PC-9 (cell line): ENCODE results near the gene DENND2A. TPM values are rescaled to one million over a fixed set of nuclear protein-coding genes. Genes with fewer than 3 reads are reported as not detected.
A peak's percentile ranks its signal among the peaks of the same experiment; 100 is the strongest.
"Not testable (repeated sequence)": the region's sequence is repeated elsewhere in the genome, so short reads cannot be mapped to it uniquely, and the experiment has no call there.

ENCODE experiments used
- BruUV-seq: library from RNA; stranded (reverse); fragments of 400-500 nt; replicated peaks from 2 replicates; lab custom pipeline; 2021; lab: Mats Ljungman, UMichigan
- CTCF ChIA-PET: fragments of 300-600 bp; sonication (Branson Sonifier 250); formaldehyde crosslinking; loops from one replicate; lab custom pipeline; 2022; ENCODE audit warnings: antibody characterized with exemption; lab: Charles Lee
- POLR2A ChIA-PET: fragments of 300-600 bp; sonication (Branson Sonifier 250); formaldehyde crosslinking; loops from one replicate; lab custom pipeline; 2022; ENCODE audit warnings: antibody characterized with exemption; ENCODE audit not compliant: unreplicated experiment; lab: Charles Lee
- DNase-seq, 2 experiments: peaks; one replicate each; pipeline versions ENCODE4 v3.0.0 to v3.0.0-alpha.2; 2015 to 2022; ENCODE audit warnings: mixed read lengths in 1 of 2
- H2AFZ ChIP-seq: fragments of 200-600 bp; sonication (generic); 2 replicates; pipeline ENCODE4 v1.8.1; 2017; ENCODE audit warnings: antibody characterized with exemption
- H3F3A ChIP-seq: fragments of 200-600 bp; sonication (generic); 2 replicates; pipeline ENCODE4 v1.8.1; 2017; ENCODE audit warnings: antibody characterized with exemption, mild to moderate bottlenecking, low read depth; ENCODE audit not compliant: insufficient read depth
- H3K27ac ChIP-seq: fragments of 200-600 bp; sonication (generic); 2 replicates; pipeline ENCODE4 v1.6.1; 2016; ENCODE audit warnings: mixed run types
- H3K27me3 ChIP-seq: fragments of 200-600 bp; sonication (generic); 2 replicates; pipeline ENCODE4 v1.6.1; 2016; ENCODE audit warnings: low read depth, mixed run types; ENCODE audit not compliant: insufficient read depth
- H3K36me3 ChIP-seq: fragments of 200-600 bp; sonication (generic); 2 replicates; pipeline ENCODE4 v1.6.1; 2016; ENCODE audit warnings: low read depth, mixed run types
- H3K4me1 ChIP-seq: fragments of 200-600 bp; sonication (generic); replicated peaks from 2 replicates; pipeline ENCODE4 v1.6.1; 2016; ENCODE audit warnings: mixed run types; ENCODE audit not compliant: insufficient read depth
- H3K4me2 ChIP-seq: fragments of 200-600 bp; sonication (generic); 2 replicates; pipeline ENCODE4 v1.6.1; 2017; ENCODE audit warnings: mixed run types
- H3K4me3 ChIP-seq: fragments of 200-600 bp; sonication (generic); 2 replicates; pipeline ENCODE4 v1.6.1; 2016; ENCODE audit warnings: mixed run types
- H3K79me2 ChIP-seq: fragments of 200-600 bp; sonication (generic); 2 replicates; pipeline ENCODE4 v1.6.1; 2017; ENCODE audit warnings: low read depth, mixed run types
- H3K9me2 ChIP-seq: fragments of 200-600 bp; sonication (generic); 2 replicates; pipeline ENCODE4 v1.8.1; 2017; ENCODE audit warnings: mild to moderate bottlenecking; ENCODE audit not compliant: insufficient read depth
- H3K9me3 ChIP-seq: fragments of 200-600 bp; sonication (generic); 2 replicates; pipeline ENCODE4 v1.8.1; 2016; ENCODE audit warnings: low read depth; ENCODE audit not compliant: insufficient read depth
- H4K20me1 ChIP-seq: fragments of 200-600 bp; sonication (generic); 2 replicates; pipeline ENCODE4 v1.8.1; 2017; ENCODE audit not compliant: insufficient read depth
- CTCF ChIP-seq: fragments of 200-600 bp; sonication (generic); conservative IDR thresholded peaks from 2 replicates; pipeline ENCODE4 v1.6.1; 2017; ENCODE audit warnings: mixed run types, antibody characterized with exemption, mild to moderate bottlenecking, moderate library complexity
- EZH2 ChIP-seq: fragments of 200-600 bp; sonication (generic); IDR thresholded peaks from 2 replicates; pipeline ENCODE4 v1.8.0; 2017; ENCODE audit warnings: antibody characterized with exemption, low read depth
- intact Hi-C: fragments of 100-400 bp; cut with micrococcal nuclease; formaldehyde crosslinking; loops from one replicate; pipeline ENCODE4 v1.10.0; 2022; ENCODE audit not compliant: unreplicated experiment
- total RNA-seq: library from RNA; stranded (reverse); gene quantifications from 2 replicates; pipeline ENCODE4 v1.2.3, GENCODE V29; 2021

DENND2A gene
- total RNA-seq, 1 experiment from 2014 or later: 4.2 TPM

- H4K20me1 ChIP-seq: no peaks in the 10 kb centered on the region
- H3K79me2 ChIP-seq: no peaks in the 10 kb centered on the region
- peaks cover 7% of the 10 kb centered on the region for H3F3A ChIP-seq
- H2AFZ ChIP-seq: peak overlapping the region; percentile 70
- no peaks in the 10 kb centered on the region for H3K36me3 ChIP-seq
- no TSS peak for BruUV-seq
- H3K9me2 ChIP-seq: no peaks in the 10 kb centered on the region
- DNase-seq: peak; percentile 78 to 92
- POLR2A ChIA-PET: no interaction called here
- intact Hi-C loops: loop anchor here (1.0 to 5.0 kb wide), 7 partner anchors 42 to 1135 kb away; partner anchors contain the start of gene NDUFB2
- no peaks in the 10 kb centered on the region for H3K9me3 ChIP-seq
- TF ChIP-seq CTCF (peak; percentile 96), EZH2 (no peak)
- H3K27me3 ChIP-seq: no peaks in the 10 kb centered on the region
- CTCF ChIA-PET: interaction anchor here (0.5 to 2.2 kb wide), 12 partner anchors 83 to 1268 kb away, joined by 3 to 18 read pairs (median 3); partner anchors contain the start of genes MRPS33 and NDUFB2
- H3K4me2 ChIP-seq: 0 out of 2 replicates have a peak overlapping the region, but pooled peaks have one; percentile 31
- H3K27ac ChIP-seq: no peak overlapping the region
- peaks cover 11% of the 10 kb centered on the region for H3K4me1 ChIP-seq
- no peak overlapping the region for H3K4me3 ChIP-seq
These were observed 122.9 kb downstream of the DENND2A start for GRCh38 chr7:140517546-140518369.

- Histone ChIP-seq H3F3A (peaks cover 18% of the 10 kb centered on the region), H3K27me3 (no peaks in the 10 kb centered on the region), H3K79me2 (no peaks in the 10 kb centered on the region), H3K27ac (peak overlapping the region; percentile 40), H4K20me1 (no peaks in the 10 kb centered on the region), H3K4me1 (peaks cover 26% of the 10 kb centered on the region), H2AFZ (no peak overlapping the region), H3K36me3 (no peaks in the 10 kb centered on the region), H3K4me2 (peak overlapping the region; percentile 73), H3K9me2 (no peaks in the 10 kb centered on the region), H3K9me3 (no peaks in the 10 kb centered on the region), H3K4me3 (no peak overlapping the region; the same call in 1 of the 2 replicates)
- no peak for TF ChIP-seq EZH2
- no peak for TF ChIP-seq CTCF
- POLR2A ChIA-PET: interaction anchor here (0.6 to 0.7 kb wide), 2 partner anchors 13 to 30 kb away, joined by 3 to 4 read pairs; no protein-coding TSS in a partner anchor
- DNase-seq: peak; percentile 88 to 89
- CTCF ChIA-PET: interaction anchor here (1.1 kb wide), 1 partner anchor 36 kb away, joined by 4 read pairs; no protein-coding TSS in a partner anchor
- BruUV-seq: no TSS peak
- intact Hi-C loops: no loop called here
These were observed 128.2 kb downstream of the DENND2A start for GRCh38 chr7:140512317-140513000.

- TF ChIP-seq CTCF (no peak), EZH2 (no peak)
- H3K27ac ChIP-seq: no peak overlapping the region
- H3K36me3 ChIP-seq: no peaks in the 10 kb centered on the region
- H3K79me2 ChIP-seq: no peaks in the 10 kb centered on the region
- no peak overlapping the region for H2AFZ ChIP-seq
- DNase-seq: peak; percentile 16 to 70
- no peaks in the 10 kb centered on the region for H3K27me3 ChIP-seq
- H3K4me3 ChIP-seq: no peak overlapping the region
- no peak overlapping the region for H3K4me2 ChIP-seq
- CTCF ChIA-PET: interaction anchor here (0.7 kb wide), 1 partner anchor 186 kb away, joined by 3 read pairs; no protein-coding TSS in a partner anchor
- no peaks in the 10 kb centered on the region for H3K9me3 ChIP-seq
- intact Hi-C loops: no loop called here
- POLR2A ChIA-PET: no interaction called here
- no TSS peak for BruUV-seq
- no peaks in the 10 kb centered on the region for H4K20me1 ChIP-seq
- H3F3A ChIP-seq: peaks cover 18% of the 10 kb centered on the region
- peaks cover 26% of the 10 kb centered on the region for H3K4me1 ChIP-seq
- H3K9me2 ChIP-seq: no peaks in the 10 kb centered on the region
These were observed 130.8 kb downstream of the DENND2A start for GRCh38 chr7:140509789-140510188.

GRCh38 chr7:140507556-140507955 lies 133.1 kb downstream of the DENND2A start:
- POLR2A ChIA-PET, H3K79me2 ChIP-seq, H4K20me1 ChIP-seq, H3K4me2 ChIP-seq, H3F3A ChIP-seq, CTCF ChIA-PET, BruUV-seq, H2AFZ ChIP-seq, H3K27me3 ChIP-seq, DNase-seq, H3K4me3 ChIP-seq, H3K36me3 ChIP-seq, H3K9me3 ChIP-seq, H3K27ac ChIP-seq, H3K9me2 ChIP-seq, intact Hi-C loops: not testable (repeated sequence)
- peaks cover 19% of the 10 kb centered on the region for H3K4me1 ChIP-seq
